Chondrocyte (in vitro differentiated cells): ENCODE measurements around the gene ZNF518B. TPM values are rescaled to one million over a fixed set of nuclear protein-coding genes. Genes with fewer than 3 reads are reported as not detected.
"Not testable (repeated sequence)": the region's sequence is repeated elsewhere in the genome, so short reads cannot be mapped to it uniquely, and the experiment has no call there.

Experiments used
- DNase-seq: peaks from one replicate; pipeline ENCODE4 v3.0.0; 2021; ENCODE audit warnings: mixed read lengths, low spot score
- H3K27ac Mint-ChIP-seq: one replicate; pipeline ENCODE4 v1.8.0; 2021; ENCODE audit warnings: mild to moderate bottlenecking, moderate library complexity, mixed read lengths; ENCODE audit not compliant: unreplicated experiment
- H3K27me3 Mint-ChIP-seq: 2 replicates; pipeline ENCODE4 v1.8.0; 2021; ENCODE audit warnings: low read depth, mixed read lengths
- H3K36me3 Mint-ChIP-seq: 2 replicates; pipeline ENCODE4 v1.8.0; 2021; ENCODE audit warnings: low read depth, mixed read lengths
- H3K4me1 Mint-ChIP-seq: 2 replicates; pipeline ENCODE4 v1.8.0; 2021; ENCODE audit warnings: low read depth, mild to moderate bottlenecking, mixed read lengths
- H3K4me3 Mint-ChIP-seq: one replicate; pipeline ENCODE4 v1.8.0; 2021; ENCODE audit warnings: mild to moderate bottlenecking, moderate library complexity, mixed read lengths; ENCODE audit not compliant: unreplicated experiment
- H3K9me3 Mint-ChIP-seq: 2 replicates; pipeline ENCODE4 v1.8.0; 2021; ENCODE audit warnings: low read depth, mixed read lengths
- CTCF ChIP-seq: fragments of 200-600 bp; sonication (generic); IDR thresholded peaks from 2 replicates; pipeline ENCODE4 v1.5.0; 2021; ENCODE audit warnings: antibody characterized with exemption, mild to moderate bottlenecking, moderate library complexity
- total RNA-seq: library from RNA; stranded (reverse); gene quantifications from 3 replicates; pipeline ENCODE4 v1.2.1, GENCODE V29; 2021

ZNF518B gene
- total RNA-seq, 1 donor from 2014 or later: 35.1 TPM

- no peak overlapping the region for H3K27ac Mint-ChIP-seq
- no peak overlapping the region for H3K4me3 Mint-ChIP-seq
- no peaks in the 10 kb centered on the region for H3K4me1 Mint-ChIP-seq
- no peaks in the 10 kb centered on the region for H3K27me3 Mint-ChIP-seq
- peaks cover 8% of the 10 kb centered on the region for H3K36me3 Mint-ChIP-seq
- H3K9me3 Mint-ChIP-seq: peaks cover 4% of the 10 kb centered on the region
- no peak for DNase-seq
- TF ChIP-seq CTCF: no peak
Observed at GRCh38 chr4:10437735-10438134, 19.5 kb downstream of the ZNF518B start.

GRCh38 chr4:10427680-10428079, 29.5 kb downstream of the ZNF518B start:
- not testable (repeated sequence) for H3K27me3 Mint-ChIP-seq, H3K27ac Mint-ChIP-seq, H3K4me3 Mint-ChIP-seq, DNase-seq, H3K36me3 Mint-ChIP-seq, H3K4me1 Mint-ChIP-seq
- H3K9me3 Mint-ChIP-seq: peaks cover 34% of the 10 kb centered on the region

- Mint-ChIP-seq H3K9me3 (peaks cover 37% of the 10 kb centered on the region), H3K27me3 (peaks cover 3% of the 10 kb centered on the region), H3K27ac (no peak overlapping the region), H3K36me3 (peaks cover 3% of the 10 kb centered on the region), H3K4me1 (no peaks in the 10 kb centered on the region), H3K4me3 (no peak overlapping the region)
- no peak for DNase-seq
- TF ChIP-seq CTCF: no peak
Observed at GRCh38 chr4:10421344-10422055, 35.7 kb downstream of the ZNF518B start.

- H3K36me3 Mint-ChIP-seq: no peaks in the 10 kb centered on the region
- H3K4me3 Mint-ChIP-seq: no peak overlapping the region
- H3K9me3 Mint-ChIP-seq: peaks cover 18% of the 10 kb centered on the region
- DNase-seq: no peak
- TF ChIP-seq CTCF: no peak
- H3K4me1 Mint-ChIP-seq: no peaks in the 10 kb centered on the region
- H3K27me3 Mint-ChIP-seq: no peaks in the 10 kb centered on the region
- no peak overlapping the region for H3K27ac Mint-ChIP-seq
Observed at GRCh38 chr4:10417740-10418139, 39.5 kb downstream of the ZNF518B start.

GRCh38 chr4:10416441-10416840, 40.8 kb downstream of the ZNF518B start:
- no peak for DNase-seq
- H3K27me3 Mint-ChIP-seq: no peaks in the 10 kb centered on the region
- H3K4me1 Mint-ChIP-seq: no peaks in the 10 kb centered on the region
- peaks cover 18% of the 10 kb centered on the region for H3K9me3 Mint-ChIP-seq
- no peak overlapping the region for H3K4me3 Mint-ChIP-seq
- no peaks in the 10 kb centered on the region for H3K36me3 Mint-ChIP-seq
- TF ChIP-seq CTCF: no peak
- no peak overlapping the region for H3K27ac Mint-ChIP-seq

GRCh38 chr4:10413177-10413576, 44.0 kb downstream of the ZNF518B start:
- Mint-ChIP-seq H3K27me3 (no peaks in the 10 kb centered on the region), H3K4me1 (no peaks in the 10 kb centered on the region), H3K4me3 (no peak overlapping the region), H3K9me3 (peaks cover 3% of the 10 kb centered on the region), H3K36me3 (no peaks in the 10 kb centered on the region), H3K27ac (no peak overlapping the region)
- no peak for DNase-seq
- no peak for TF ChIP-seq CTCF
